Trophoblast cell (in vitro differentiated cells and primary cell): ENCODE results near the gene RIMS1.

Source experiments
- DNase-seq, 2 donors: peaks; one replicate each; pipeline ENCODE4 v3.0.0-alpha.2; 2016
- H2AFZ ChIP-seq: 2 replicates; pipeline ENCODE4 v1.6.1; 2013; ENCODE audit warnings: low read length, moderate library complexity, mild to moderate bottlenecking; ENCODE audit not compliant: insufficient read depth, poor library complexity
- H2AK5ac ChIP-seq: 2 replicates; pipeline ENCODE4 v1.6.1; 2013; ENCODE audit warnings: mild to moderate bottlenecking, low read length
- H2BK120ac ChIP-seq: 2 replicates; pipeline ENCODE4 v1.6.1; 2013; ENCODE audit warnings: low read length, mild to moderate bottlenecking, moderate library complexity; ENCODE audit not compliant: insufficient read depth, poor library complexity
- H2BK12ac ChIP-seq: 2 replicates; pipeline ENCODE4 v1.6.1; 2013; ENCODE audit warnings: mild to moderate bottlenecking, low read length, moderate library complexity
- H2BK5ac ChIP-seq: 2 replicates; pipeline ENCODE4 v1.6.1; 2013; ENCODE audit warnings: low read length, low read depth, moderate library complexity, mild to moderate bottlenecking; ENCODE audit not compliant: poor library complexity
- H3K14ac ChIP-seq: 2 replicates; pipeline ENCODE4 v1.6.1; 2013; ENCODE audit warnings: mild to moderate bottlenecking, low read length
- H3K18ac ChIP-seq: 2 replicates; pipeline ENCODE4 v1.6.1; 2013; ENCODE audit warnings: mild to moderate bottlenecking, low read length
- H3K23ac ChIP-seq: 2 replicates; pipeline ENCODE4 v1.6.1; 2013; ENCODE audit warnings: low read length
- H3K27ac ChIP-seq: 2 replicates; pipeline ENCODE4 v1.5.1; 2013; ENCODE audit warnings: low read depth, mild to moderate bottlenecking, inconsistent platforms, low read length, moderate library complexity
- H3K27me3 ChIP-seq: 2 replicates; pipeline ENCODE4 v1.6.1; 2013; ENCODE audit warnings: inconsistent platforms, mild to moderate bottlenecking, low read length, moderate library complexity; ENCODE audit not compliant: insufficient read depth
- H3K36me3 ChIP-seq, 2 experiments: 1 replicate in 1 of 2; 2 replicates in 1 of 2; pipeline ENCODE4 v1.6.1; 2013; ENCODE audit warnings: low read length in 2 of 2, mild to moderate bottlenecking in 2 of 2, moderate library complexity in 1 of 2; ENCODE audit not compliant: insufficient read depth in 2 of 2, control insufficient read depth in 1 of 2
- H3K4ac ChIP-seq: 2 replicates; pipeline ENCODE4 v1.6.1; 2013; ENCODE audit warnings: low read depth, mild to moderate bottlenecking, low read length, moderate library complexity
- H3K4me1 ChIP-seq, 2 experiments: 1 replicate in 1 of 2; 2 replicates in 1 of 2; pipeline ENCODE4 v1.6.1; 2013; ENCODE audit warnings: low read length in 2 of 2, mild to moderate bottlenecking in 2 of 2, moderate library complexity in 1 of 2; ENCODE audit not compliant: insufficient read depth in 2 of 2, control insufficient read depth in 1 of 2
- H3K4me2 ChIP-seq: 2 replicates; pipeline ENCODE4 v1.6.1; 2013; ENCODE audit warnings: inconsistent platforms, mild to moderate bottlenecking, low read length, moderate library complexity
- H3K4me3 ChIP-seq: 2 replicates; pipeline ENCODE4 v1.5.1; 2013; ENCODE audit warnings: mild to moderate bottlenecking, low read depth, low read length, inconsistent platforms
- H3K79me1 ChIP-seq: one replicate; pipeline ENCODE4 v1.6.1; 2013; ENCODE audit warnings: low read length
- H3K79me2 ChIP-seq: 2 replicates; pipeline ENCODE4 v1.6.1; 2013; ENCODE audit warnings: low read length, mild to moderate bottlenecking; ENCODE audit not compliant: control insufficient read depth, insufficient read depth, poor library complexity
- H3K9ac ChIP-seq: 2 replicates; pipeline ENCODE4 v1.6.1; 2013; ENCODE audit warnings: mild to moderate bottlenecking, low read length
- H3K9me3 ChIP-seq: 2 replicates; pipeline ENCODE4 v1.6.1; 2013; ENCODE audit warnings: low read depth, mild to moderate bottlenecking, control low read depth, inconsistent platforms, low read length; ENCODE audit not compliant: insufficient read depth
- H4K12ac ChIP-seq: 2 replicates; pipeline ENCODE4 v1.6.1; 2013; ENCODE audit warnings: low read depth, mild to moderate bottlenecking, low read length, moderate library complexity
- H4K8ac ChIP-seq: 2 replicates; pipeline ENCODE4 v1.6.1; 2013; ENCODE audit warnings: low read depth, mild to moderate bottlenecking, low read length, moderate library complexity
- H4K91ac ChIP-seq: one replicate; pipeline ENCODE4 v1.6.1; 2013; ENCODE audit warnings: low read depth, mild to moderate bottlenecking, low read length, moderate library complexity
- WGBS: extraction: QIAGEN DNeasy Blood & Tissue Kit; methylation state at CpG from one replicate; pipeline ENCODE4 v1.1.7; 2013; ENCODE audit warnings: missing lambda C conversion rate; ENCODE audit not compliant: insufficient read length, insufficient coverage; ENCODE audit errors: extremely low coverage; 5-methylcytosine and 5-hydroxymethylcytosine counted together

RIMS1 gene

DNA sequence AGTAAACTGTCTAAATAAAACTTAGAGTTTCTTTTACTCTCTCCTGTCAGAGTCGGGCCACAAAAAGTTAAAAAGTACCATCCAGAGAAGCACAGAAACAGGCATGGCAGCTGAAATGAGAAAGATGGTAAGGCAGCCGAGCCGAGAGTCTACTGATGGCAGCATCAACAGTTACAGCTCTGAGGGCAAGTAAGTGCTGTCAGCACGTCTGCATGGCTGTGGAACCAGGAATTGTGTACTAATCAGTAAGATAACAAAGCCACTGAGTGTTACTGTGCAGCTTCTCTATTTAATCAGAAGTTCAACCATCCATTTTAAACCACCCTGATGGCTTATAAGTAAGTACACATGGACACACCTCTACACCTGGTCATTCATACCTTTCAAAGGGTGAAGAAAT, 504.2 kb downstream of the RIMS1 start:
- Histone ChIP-seq H3K9ac (no peak overlapping the region), H2BK120ac (no peak overlapping the region), H4K91ac (no peak overlapping the region), H2AFZ (no peak overlapping the region), H3K4me3 (no peak overlapping the region), H3K27me3 (no peaks in the 10 kb centered on the region), H3K18ac (no peak overlapping the region), H2BK12ac (no peak overlapping the region), H3K79me2 (no peaks in the 10 kb centered on the region), H3K23ac (no peak overlapping the region), H2BK5ac (no peak overlapping the region), H3K9me3 (no peaks in the 10 kb centered on the region), H4K8ac (no peak overlapping the region), H3K4ac (no peak overlapping the region), H3K27ac (no peak overlapping the region), H3K4me2 (no peak overlapping the region), H3K79me1 (no peaks in the 10 kb centered on the region), H3K36me3 (no peaks in the 10 kb centered on the region), H3K4me1 (no peaks in the 10 kb centered on the region), H3K14ac (no peak overlapping the region), H2AK5ac (no peak overlapping the region), H4K12ac (no peak overlapping the region)
- WGBS = no CpG with 5 or more reads among the region's 4 CpGs
- no peak for DNase-seq

DNA sequence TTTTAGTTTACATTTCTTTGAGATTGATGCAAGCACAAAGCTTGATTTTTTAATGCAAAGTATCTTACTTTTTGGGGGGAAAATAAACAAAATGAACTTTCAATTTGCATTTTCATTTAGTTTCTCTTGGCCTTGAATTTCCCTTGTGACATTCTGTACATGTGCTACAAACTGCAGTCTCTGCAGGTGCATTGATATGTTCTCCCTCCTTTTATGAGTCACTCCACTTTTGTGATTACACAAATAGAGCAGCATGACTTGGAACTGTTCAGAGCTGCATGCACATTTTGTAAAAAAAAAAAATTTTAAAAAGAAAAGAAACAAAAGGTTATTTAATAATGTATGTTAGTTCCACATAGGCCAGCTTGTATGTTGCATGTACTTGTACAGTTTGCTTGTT, 515.5 kb downstream of the RIMS1 start:
- Histone ChIP-seq H3K4ac (no peak overlapping the region), H3K27me3 (no peaks in the 10 kb centered on the region), H3K27ac (no peak overlapping the region), H3K36me3 (no peaks in the 10 kb centered on the region), H4K8ac (no peak overlapping the region), H2BK5ac (no peak overlapping the region), H3K79me2 (no peaks in the 10 kb centered on the region), H3K79me1 (no peaks in the 10 kb centered on the region), H2BK120ac (no peak overlapping the region), H3K9me3 (no peaks in the 10 kb centered on the region), H2BK12ac (no peak overlapping the region), H3K4me1 (no peaks in the 10 kb centered on the region), H2AK5ac (no peak overlapping the region), H2AFZ (no peak overlapping the region), H4K12ac (no peak overlapping the region), H3K9ac (no peak overlapping the region), H3K4me3 (no peak overlapping the region), H4K91ac (no peak overlapping the region), H3K23ac (no peak overlapping the region), H3K4me2 (no peak overlapping the region), H3K18ac (no peak overlapping the region), H3K14ac (no peak overlapping the region)
- no peak for DNase-seq

DNA sequence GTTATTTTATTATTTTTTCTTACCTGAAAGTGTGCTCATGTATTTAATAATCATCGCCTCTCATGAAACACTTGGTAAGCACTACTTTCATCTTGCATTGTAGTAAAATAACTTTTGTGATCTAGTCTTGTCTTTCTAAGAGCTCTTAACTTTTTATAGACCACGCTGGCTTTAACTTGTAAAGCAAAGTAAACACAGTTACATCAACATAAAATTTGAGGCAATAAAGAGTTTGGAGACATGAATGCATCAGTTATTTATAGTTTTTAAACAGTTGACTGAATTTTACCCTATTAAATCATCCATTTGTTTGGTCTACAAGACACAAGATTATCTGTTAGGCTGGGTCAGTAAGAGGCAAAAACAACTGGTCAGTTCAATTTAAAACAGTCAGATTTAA, 517.1 kb downstream of the RIMS1 start:
- H3K4ac ChIP-seq = no peak overlapping the region
- no peak overlapping the region for H3K4me3 ChIP-seq
- no peaks in the 10 kb centered on the region for H3K36me3 ChIP-seq
- no peak overlapping the region for H4K8ac ChIP-seq
- H3K27ac ChIP-seq = no peak overlapping the region
- no peak overlapping the region for H2BK5ac ChIP-seq
- H3K27me3 ChIP-seq = no peaks in the 10 kb centered on the region
- no peak for DNase-seq
- no peaks in the 10 kb centered on the region for H3K79me1 ChIP-seq
- H2AK5ac ChIP-seq = no peak overlapping the region
- H2AFZ ChIP-seq = no peak overlapping the region
- H4K91ac ChIP-seq = no peak overlapping the region
- no peak overlapping the region for H2BK12ac ChIP-seq
- H3K18ac ChIP-seq = no peak overlapping the region
- H3K4me2 ChIP-seq = no peak overlapping the region
- H3K9me3 ChIP-seq = no peaks in the 10 kb centered on the region
- no peaks in the 10 kb centered on the region for H3K79me2 ChIP-seq
- H4K12ac ChIP-seq = no peak overlapping the region
- no peaks in the 10 kb centered on the region for H3K4me1 ChIP-seq
- H3K23ac ChIP-seq = no peak overlapping the region
- no peak overlapping the region for H2BK120ac ChIP-seq
- no peak overlapping the region for H3K9ac ChIP-seq
- WGBS = no CpG with 5 or more reads among the region's 2 CpGs
- no peak overlapping the region for H3K14ac ChIP-seq

DNA sequence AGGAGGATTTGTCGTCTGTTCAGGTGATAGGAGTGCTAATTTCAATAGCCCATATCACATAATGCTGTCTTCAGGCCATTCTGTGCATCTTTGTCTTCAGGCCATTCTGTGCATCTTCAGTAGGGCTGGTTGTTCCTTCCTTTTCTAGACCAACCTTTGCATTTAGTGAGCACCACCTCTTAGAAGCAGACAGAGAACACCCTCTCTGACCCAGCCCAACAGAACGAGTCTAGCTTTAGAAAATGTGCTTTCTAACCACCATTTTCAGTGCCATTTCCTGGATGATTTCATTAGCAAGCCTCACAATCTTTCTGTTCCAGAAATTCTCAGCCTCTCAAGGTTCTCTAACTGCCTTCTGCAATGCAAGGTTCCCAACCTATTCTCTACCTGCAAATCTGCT, 520.2 kb downstream of the RIMS1 start:
- Histone ChIP-seq H3K18ac (no peak overlapping the region), H2BK120ac (no peak overlapping the region), H3K4me1 (no peaks in the 10 kb centered on the region)

More for the DNA sequence above, 520.2 kb downstream of the RIMS1 start:
- Histone ChIP-seq H2AFZ (no peak overlapping the region), H4K8ac (no peak overlapping the region), H3K4ac (no peak overlapping the region), H3K36me3 (no peaks in the 10 kb centered on the region), H4K91ac (no peak overlapping the region), H3K9ac (no peak overlapping the region), H3K14ac (no peak overlapping the region), H2AK5ac (no peak overlapping the region), H3K4me2 (no peak overlapping the region), H3K9me3 (no peaks in the 10 kb centered on the region), H3K27ac (no peak overlapping the region), H3K23ac (no peak overlapping the region), H3K27me3 (no peaks in the 10 kb centered on the region), H2BK5ac (no peak overlapping the region), H3K79me2 (no peaks in the 10 kb centered on the region), H3K4me3 (no peak overlapping the region), H3K79me1 (no peaks in the 10 kb centered on the region), H4K12ac (no peak overlapping the region), H2BK12ac (no peak overlapping the region)
- WGBS = no CpG with 5 or more reads among the region's 2 CpGs
- DNase-seq = no peak
